GM21381 (cell line): ENCODE data around the gene KIF21B.

Experiments
- ATAC-seq: cut with Tn5 transposase; IDR thresholded peaks from one replicate; pipeline ENCODE4 v1.9.1; 2021; ENCODE audit warnings: mild to moderate bottlenecking, moderate library complexity; ENCODE audit not compliant: unreplicated experiment

The KIF21B gene

DNA sequence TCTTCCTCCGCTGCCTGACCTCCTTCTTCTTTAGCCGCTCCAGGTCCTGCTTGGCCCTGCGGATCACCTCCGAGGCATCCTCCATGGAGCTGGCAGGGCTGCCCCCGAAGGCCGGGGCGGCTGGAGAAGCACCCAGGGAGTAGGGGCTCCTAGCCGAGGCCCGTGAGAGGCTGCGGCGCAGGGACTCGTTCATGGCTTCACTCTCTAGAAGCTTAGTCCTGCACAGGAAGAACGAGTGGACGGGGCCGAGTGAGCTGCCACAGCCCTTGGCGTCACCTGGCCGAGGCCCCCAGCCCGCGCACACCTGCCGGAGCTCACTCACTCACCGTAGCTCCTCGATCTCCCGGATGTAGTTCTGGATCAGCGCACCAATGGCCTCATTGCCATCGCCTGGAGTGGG lies 23.1 kb downstream of the KIF21B start:
- ATAC-seq: no peak

DNA sequence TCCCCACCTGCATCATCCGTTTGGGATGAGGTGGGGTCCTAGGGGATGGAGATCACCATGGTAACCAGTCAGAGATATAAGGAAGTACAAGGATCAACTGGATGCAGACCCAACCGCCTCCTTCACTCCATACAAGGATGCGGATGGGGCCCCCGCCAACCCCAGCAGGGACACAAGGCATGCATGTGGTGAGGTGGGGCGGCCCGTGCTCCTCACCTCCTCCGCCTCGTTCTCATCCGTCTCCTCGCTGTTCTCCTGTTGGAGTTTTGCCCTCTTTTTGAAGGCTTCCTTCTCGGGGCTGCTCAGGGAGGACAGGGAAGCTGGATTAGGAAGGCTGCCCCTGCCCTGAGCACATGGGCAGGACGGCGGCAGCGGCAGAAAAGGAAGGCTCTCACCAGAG lies 23.8 kb downstream of the KIF21B start:
- ATAC-seq: no peak

DNA sequence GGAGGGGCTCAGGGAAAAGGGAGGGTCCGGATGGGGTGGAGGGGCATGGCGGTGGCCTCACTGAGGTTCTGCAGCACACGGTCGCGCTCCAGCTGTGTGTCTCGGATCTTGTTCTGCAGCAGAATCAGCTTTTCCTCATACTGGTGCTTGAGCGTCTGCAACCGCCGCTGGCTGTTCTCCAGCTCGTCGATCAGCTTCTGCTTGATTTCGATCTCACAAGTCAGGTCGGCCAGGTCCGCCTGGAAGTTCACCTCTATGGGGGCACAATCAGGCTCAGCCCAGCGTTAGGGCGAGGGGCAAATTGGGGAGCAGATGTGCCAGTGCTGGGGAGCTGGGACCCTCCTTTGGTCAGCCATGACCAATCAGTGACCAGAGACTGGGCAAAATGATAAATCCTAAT lies 25.2 kb downstream of the KIF21B start:
- no peak for ATAC-seq

DNA sequence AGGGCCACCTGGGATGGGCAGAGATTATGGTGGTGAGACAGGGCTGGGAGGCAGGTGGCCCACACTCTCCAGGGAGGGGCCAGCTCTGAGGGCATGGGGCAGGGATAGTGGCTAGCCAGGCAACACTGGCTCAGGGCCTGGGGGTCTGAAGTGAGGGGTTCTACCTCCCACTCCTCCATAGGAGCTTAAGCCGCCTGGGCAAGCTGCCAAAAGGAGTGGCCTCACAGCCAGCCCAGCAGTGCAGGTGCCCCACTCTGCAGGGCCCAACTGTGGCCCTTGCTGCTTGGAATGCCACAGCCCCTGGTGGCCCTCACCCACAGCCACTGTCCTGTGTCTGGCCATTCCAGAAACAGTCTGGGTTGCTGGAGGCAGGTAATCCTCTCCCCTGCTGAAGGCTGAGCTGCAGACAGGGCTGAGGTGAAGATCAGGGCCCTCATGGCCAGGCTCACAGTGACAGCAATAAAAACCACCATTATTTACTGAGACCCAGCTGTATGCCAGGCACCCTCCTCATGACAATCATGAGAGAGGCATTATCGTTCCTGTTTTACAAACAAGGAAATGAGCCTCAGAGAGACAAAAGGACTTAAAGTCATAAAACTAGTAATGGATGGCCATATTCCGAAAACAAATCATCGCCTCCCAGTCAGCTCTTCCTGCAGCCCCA lies 31.0 kb downstream of the KIF21B start:
- no peak for ATAC-seq

DNA sequence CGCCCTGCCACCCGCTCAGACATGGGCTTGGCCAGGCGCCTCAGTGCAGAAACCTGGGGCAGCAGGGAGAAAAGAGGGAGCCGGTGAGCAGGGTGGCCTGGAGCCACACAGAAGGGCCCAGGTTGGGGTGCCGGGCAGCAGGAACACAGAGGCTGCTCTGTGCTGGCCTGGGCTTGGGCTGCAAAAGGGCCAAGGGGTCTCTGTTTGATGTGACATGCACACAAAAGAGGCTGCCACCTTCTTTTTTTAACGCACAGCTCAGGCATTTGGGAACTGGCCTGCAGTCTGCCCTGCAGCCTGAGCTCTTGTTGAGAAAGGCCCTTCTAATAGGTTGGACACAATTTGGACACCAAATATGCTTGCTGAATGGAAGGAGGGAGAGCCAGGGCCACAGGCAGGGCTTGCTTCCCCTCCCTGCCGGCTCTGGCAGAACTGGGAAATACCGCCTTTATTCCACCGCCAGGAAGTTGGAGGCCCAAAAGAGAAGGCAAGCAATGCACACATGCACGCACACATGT lies 32.4 kb downstream of the KIF21B start:
- ATAC-seq: no peak

DNA sequence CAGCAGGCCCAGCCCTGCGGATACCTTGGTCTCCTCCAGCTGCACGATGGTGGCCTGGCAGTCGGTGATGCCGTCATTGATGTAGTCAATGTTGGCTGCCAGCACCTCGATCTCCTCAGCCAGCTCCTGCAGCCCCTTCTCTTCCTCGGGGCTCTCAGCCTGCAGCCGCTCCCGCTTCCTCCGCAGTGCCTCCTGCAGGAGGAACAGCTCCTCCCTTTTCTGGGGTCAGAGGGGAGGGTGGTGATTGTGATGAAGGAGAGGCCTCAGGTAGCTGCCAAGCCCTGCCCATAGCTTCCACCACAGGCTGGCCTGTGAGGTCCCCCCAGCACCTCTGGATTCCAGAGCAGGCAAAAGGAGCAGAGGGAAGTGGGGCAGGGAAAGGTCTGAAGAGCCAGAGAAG lies 33.4 kb downstream of the KIF21B start:
- ATAC-seq: no peak

DNA sequence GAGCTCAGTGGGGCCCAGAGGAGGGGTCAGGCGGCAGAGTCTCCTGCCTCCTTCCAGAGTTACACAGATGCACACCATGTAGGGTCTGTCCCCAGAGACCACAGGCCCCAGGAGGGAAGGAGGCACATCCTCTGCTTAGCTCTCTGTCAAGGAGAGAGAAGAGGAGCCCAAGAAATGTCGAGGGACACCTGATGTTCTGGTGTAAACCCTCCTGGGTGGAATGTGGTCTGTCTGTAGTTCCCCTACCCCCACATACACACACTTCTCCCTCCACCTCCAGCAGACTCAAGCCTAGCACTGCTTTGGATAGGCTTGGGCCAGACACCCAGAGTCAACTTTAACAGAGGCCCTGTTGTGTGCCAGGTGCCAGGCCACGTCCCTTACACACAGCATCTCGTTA lies 34.2 kb downstream of the KIF21B start:
- ATAC-seq: no peak

DNA sequence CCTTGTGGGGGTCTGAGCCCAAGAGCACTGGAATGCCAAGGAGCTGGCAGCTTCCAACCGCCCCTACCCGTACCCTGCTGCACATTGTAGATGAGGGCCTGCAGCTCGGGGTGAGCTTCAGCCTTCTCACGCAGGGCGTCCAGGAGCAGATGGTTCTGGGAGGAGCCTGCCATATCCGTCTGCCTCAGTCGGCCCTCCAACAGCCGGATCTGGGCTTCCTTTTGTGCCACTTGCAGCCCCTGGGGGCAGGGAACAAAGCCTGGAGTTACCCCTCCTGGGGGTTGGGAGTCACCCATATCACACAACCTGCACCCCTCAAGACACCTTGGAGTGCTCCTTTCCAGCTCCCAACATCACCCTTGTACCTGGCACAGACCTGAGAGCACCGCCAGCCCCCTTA lies 34.8 kb downstream of the KIF21B start:
- no peak for ATAC-seq

DNA sequence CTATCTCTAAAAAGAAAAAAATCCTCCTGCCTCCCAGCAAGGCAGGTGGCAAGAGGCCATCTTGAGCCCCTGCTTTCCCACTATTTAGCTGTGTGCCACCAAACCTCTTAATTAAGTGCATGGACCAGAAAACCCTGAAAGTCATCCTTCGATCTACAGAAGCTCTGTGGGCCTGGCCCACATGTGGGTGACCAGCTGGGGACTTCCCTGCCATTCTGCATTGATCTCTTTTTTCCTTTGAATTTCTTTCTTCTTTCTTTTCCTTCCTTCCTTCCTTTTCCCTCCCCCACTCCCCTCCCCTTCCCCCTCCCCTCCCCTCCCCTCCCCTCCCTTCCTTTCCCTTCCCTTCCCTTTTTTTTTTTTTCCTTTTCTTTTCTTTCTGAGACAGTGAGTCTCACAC lies 38.0 kb downstream of the KIF21B start:
- no peak for ATAC-seq

DNA sequence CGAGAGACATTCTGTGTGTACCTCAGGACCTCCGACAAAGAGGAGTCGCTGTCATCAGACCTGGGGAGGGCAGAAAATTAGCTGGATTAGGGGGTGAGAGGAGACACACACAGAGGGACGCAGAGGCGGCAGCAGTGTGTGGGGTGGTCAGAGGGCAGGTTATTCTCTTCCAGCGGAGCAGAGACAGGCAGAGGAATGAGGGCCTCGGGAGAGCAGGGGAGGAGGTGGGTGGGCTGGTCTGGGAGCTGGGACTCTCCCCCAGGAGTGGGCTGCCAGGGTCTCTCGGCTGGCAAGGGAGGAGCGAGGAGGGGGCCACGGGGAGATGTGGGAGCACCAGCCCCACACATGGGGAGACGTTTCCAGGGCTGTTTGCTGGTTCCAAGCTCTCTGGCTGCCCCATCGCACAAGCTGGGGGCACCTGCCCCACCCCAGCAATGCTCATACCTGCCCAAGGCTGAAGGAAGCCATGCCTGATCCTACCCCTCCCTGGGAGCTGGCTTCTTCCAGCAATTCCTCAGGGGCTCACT lies 40.4 kb downstream of the KIF21B start:
- no peak for ATAC-seq

DNA sequence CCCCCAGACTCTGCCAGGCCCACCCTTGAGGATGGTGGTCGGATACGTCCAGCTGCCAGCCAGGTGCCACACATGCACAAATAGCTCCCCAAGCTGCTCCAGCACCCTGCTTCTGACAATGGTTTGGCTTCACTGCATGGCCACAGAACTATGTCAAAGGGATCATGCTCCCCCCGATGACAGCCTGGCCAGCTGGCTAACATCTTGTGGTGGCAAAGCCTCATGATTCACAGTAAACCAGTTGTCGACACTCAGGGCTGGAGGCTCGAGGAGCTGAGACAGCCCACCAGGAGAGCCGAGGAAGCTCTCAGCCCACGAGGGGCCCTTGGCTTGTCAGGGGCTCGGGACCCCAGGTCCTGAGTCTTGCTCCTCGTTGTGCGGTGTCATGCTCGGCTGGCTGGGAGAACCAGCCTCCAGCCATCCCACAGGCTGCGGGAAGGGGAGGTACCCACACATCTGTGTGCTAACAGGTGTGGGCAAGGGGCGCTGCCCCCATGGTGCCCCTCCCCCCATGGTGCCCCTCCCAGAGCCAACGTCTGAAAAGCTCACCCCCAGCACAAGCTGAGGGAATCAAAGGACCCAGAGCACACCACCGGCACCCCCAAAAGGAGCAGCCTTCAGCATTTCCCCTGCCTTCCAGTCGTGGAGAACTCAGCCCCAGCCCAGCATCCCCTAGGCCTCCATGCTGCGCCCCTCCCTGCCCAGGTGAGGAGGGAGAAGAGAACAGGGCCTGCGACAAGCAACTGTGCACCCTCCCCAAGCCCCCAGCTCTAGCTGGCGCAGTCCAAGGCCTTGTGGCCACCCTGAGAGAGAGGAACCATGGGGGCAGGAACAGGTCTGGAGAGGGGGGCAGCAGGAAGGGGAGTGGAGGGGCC lies 41.2 kb downstream of the KIF21B start:
- ATAC-seq: no peak

DNA sequence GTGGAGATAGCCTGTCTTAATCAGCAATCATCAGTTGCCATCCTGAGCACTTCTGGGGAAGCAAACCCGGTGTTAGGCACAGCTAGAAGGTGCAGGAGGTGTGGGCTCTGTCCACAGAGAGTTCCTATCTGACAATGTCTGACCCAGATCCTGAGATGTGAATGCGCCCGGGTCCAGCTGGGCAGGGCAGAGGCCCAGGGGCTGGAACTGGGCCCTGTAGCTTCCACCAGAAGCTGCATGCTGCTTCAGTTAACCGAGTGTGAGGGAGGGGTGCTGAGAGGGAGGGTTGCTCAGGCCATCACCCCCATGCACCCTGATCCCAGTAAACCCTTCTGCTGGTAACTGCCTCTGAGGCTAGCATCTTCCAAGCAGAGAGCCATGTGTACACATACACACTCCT lies 42.2 kb downstream of the KIF21B start:
- no peak for ATAC-seq

DNA sequence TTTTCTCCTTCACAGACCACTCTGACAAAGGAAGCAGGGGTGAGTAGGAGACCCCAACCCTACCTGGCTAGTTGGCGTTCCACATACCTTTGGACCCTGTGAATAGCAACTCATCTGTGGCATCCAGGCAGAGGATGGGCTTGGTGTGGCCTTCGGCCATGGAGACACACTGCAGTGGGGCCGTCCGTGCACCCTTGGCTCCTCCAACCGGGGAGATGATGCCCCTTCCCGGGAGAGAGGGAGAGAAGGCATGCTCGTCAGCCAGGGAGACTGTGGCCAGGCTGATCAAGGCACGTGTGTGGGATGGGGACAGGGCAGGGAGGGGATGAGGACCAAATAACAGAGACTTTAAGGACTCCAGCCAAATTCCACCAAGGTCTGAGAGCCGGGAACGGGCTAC lies 42.6 kb downstream of the KIF21B start:
- ATAC-seq: no peak

DNA sequence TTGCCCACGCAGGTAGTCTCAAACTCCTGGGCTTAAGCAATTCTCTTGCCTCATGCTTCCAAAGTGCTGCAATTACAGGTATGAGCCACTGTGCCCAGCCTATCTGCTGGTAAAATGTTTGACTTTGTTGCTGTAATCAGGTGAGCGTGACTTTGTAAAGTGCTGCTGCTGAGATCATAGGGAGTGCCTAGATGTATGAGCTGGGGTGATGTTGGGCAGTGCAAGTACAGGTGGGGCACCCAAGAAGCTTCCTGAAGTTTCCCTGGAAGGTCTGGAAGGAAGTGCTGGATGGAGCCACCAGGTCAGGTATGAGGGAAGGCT lies 43.1 kb downstream of the KIF21B start:
- no peak for ATAC-seq

DNA sequence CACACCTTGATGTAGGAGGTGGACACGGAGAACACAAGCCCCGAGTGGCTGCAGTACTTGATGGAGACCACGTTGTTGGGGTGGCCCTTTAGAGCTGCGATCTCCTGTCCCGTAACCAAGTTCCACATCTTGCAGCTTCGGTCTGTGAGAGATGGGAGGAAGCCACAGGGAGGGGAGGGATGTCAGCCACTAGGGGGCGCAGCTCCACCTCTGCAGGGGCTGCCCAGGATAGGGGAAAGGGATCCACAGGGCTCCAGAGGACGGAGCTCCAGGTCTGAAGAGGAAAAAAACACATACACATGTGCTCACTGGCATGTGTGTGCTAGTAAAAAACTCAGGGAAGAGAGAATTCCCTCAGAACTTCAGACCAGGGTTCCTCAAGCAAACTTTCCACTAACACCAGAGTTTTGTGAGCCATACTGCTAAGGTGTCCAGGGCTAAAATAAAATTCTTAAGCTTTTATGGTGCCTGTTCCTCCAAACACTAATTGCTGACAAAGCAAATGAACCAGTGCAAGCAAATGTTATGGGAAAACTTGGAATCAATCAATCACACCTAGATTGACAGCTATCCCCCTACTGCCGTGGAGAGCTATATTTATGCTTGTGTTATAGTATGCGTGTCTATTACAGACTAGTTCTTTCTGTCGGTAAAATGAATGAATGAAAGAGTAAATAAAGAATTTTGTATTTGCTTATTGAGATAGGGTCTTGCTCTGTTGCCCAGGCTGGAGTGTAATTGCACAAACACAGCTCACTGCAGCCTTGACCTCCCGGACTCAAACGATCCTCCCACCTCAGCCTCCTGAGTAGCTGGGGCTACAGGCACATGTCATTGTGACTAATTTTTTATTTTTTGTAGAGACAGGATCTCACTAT lies 43.7 kb downstream of the KIF21B start:
- ATAC-seq: no peak

DNA sequence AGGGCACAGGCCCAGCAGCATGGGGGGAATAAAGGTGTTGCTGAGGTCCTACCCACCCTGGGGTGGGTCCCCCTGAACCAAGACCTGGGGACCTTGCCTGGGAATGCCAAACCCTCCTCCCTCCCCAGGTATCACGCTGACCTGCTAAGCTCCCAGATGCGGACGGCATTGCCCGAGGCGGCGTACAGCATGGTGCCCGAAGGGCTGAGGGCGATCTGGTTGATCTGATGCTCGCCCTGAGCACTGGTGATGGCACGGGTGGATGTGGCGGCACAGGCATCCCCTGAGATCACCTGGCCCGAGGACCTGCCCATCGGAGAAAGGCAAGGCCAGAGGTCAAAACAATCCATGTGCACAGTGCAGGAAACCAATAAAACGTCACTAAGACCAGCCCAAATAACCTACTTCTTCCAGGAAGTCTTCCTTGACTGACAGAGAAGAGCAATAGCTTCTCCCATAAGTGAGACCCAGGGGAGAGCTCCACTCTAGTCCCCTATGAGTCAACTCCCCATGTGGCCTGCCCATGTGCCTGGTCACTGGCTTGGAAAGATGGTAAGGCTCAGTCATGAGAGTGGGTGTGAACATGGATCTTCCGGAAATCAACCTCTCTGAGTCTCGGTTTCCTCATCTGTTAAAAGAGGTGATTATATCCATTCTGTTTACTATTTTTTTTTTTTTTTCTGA lies 46.3 kb downstream of the KIF21B start:
- ATAC-seq: no peak

DNA sequence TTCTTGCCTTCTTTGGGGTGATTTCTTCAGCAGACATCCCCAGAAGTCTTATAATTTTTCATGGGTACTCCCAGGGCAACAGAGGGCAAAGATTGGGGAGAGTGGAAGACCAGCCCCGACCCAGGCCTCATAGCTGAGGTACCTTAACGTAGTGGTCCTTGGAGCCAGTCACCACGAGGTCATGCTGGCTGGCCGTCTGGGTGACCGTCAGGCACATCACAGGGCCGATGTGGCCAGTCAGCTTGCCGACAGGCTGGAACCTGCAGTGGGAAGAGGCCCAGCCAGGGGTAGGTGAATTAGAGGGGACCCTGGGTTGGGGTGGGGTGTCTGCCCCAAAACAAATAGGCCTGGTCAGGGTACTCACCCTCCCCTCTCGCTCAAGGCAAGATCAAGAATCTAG lies 46.9 kb downstream of the KIF21B start:
- ATAC-seq: no peak

DNA sequence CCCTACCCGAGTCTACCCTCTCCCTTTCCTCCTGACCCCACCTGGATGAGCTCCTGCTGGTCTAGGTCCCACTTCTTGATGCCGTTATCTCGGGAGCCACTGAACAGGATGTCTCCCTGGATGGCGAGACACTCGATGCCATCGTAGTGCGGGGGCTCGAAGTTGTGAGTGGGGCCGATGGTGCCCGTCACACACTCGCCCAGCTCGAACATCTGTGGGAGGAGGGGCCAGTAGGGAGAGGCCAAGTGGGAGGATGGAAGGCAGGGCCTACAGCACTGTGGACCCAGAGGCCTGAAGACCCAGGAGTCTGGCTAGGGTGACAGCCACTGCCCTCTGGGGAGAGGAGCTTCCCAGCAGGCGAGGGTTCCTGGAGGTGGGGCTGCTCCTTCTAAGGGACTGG lies 48.1 kb downstream of the KIF21B start:
- ATAC-seq: no peak

DNA sequence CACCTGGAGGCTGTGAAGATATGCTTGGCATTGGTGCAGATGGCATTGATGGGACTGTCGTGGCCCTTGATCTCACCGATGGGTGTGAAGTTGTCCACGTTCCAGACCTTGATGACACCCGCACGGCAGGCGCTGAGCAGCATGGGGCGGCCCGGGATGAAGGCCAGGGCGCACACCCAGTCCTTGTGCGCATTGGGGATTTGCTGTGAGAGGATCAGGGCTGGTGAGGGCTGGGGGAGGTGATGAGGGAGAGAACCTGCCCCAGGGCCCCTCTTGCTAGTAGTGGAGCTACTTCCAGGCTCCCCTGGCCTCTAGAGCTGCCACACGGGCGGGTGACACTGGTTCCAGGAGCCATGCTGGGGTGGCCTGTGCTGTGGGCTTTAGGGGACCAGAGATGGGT lies 48.8 kb downstream of the KIF21B start:
- no peak for ATAC-seq

DNA sequence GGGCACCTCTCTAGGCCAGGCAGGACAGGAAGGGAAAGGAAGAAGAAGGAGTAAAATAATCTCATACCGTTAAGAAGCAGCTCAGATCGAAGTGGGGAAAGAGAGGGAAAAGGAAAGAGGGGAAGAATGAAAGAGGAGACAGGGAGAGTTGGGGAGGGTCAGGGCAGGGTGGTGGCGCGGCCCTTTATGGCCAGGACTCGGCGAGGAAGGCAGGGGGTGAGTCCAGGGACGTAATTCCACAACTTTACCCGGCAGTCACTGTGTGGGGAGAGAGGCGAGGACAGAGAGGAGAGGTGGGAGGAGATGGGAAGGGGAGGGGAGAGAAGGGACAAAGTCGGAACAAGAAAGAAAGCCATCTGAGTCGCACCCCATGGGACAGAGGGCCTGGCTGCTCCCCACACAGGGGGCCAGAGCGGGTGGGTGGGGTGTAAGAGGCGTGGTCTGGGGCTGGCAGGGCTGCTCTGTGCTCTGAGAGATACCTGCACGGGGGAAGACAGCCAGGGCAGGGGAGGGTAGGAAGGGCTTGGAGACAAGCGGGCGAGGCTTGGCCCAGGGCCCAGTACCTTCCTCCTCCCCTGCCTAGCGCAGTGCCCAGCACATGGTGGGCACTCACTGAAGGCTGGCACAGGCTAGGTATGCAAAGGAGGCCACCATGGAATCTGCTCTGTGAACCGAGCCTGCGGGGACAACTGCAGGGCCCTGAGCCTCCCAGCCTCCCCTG lies 49.4 kb downstream of the KIF21B start:
- no peak for ATAC-seq
